NCI-H446 treated with DMSO at 0.1 percent for 48 hours (cell line): Measurements from ENCODE around the gene LILRA2.
"Not testable (repeated sequence)": the region's sequence is repeated elsewhere in the genome, so short reads cannot be mapped to it uniquely, and the experiment has no call there.

ENCODE experiments used
- DNase-seq: peaks from one replicate; lab custom pipeline; 2025; lab: John Stamatoyannopoulos, UW

The LILRA2 gene

DNA sequence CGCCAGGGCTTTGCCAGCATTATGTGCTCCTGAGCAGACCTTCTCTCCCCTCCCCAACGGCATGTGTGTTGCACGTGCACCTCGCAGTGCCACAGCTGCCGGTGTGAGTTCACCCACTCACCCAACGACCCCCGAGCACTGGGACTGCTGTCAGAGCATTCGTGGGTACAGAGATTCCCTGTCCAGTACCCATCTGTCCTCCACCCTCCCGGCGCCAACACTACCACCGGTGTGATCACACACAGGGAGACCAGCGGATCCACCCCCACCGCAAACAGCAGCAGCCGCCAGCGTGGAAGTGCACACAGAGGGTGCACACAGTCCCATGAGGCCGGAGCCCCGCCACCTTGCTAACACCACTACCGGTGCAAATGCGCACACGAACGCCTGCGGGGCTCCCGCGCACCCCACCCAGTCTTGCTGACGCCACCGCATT lies 35.8 kb downstream of the LILRA2 start:
- no peak for DNase-seq

DNA sequence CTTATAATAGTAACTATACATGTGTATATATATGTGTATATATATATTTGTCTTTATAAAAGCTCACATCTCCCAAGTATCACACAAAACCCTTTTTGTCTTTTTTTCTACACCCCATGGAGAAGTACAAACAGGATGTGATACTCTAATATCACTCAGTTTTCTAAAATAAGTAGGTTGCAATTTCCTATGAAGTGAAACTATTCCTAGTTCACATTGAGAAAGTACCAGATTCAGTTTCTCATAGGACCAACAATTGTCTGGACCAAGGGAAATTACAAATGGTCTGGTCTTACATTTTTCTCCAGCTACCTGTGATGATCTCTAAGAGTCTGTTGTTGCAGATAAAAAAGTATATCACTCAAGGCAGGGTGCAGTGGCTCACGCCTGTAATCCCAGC lies 38.8 kb downstream of the LILRA2 start:
- no peak for DNase-seq

DNA sequence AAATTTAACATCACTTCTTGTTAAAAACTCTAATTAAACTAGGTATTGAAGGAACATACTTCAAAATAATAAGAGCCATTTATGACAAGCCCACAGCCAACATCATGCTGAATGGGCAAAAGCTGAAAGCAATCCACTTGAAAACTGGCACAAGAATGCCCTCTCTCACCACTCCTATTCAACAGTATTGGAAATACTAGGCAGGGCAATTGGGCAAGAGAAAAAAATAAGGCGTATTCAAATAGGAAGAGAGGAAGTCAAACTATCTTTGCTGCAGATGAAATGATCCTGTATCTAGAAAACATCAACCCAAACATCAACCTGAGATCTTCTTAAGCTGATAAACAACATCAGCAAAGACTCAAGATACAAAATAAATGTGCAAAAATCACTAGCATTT lies 41.1 kb downstream of the LILRA2 start:
- no peak for DNase-seq

DNA sequence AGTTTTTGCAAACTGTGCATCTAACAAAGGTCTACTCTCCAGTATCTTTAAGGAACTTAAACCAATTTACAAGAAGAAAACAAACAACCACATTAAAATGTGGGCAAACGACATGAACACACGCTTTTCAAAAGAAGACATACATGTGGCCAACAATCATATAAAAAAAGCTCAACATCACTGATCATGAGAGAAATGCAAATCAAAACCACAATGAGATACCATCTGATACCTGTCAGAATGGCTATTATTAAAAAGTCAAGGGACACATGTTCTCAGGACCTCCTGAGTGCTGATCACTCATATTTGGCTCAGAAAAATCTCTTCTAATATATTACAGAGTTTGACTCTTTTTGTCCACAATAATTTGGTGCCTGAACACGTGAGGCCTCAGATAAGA lies 42.5 kb downstream of the LILRA2 start:
- no peak for DNase-seq

DNA sequence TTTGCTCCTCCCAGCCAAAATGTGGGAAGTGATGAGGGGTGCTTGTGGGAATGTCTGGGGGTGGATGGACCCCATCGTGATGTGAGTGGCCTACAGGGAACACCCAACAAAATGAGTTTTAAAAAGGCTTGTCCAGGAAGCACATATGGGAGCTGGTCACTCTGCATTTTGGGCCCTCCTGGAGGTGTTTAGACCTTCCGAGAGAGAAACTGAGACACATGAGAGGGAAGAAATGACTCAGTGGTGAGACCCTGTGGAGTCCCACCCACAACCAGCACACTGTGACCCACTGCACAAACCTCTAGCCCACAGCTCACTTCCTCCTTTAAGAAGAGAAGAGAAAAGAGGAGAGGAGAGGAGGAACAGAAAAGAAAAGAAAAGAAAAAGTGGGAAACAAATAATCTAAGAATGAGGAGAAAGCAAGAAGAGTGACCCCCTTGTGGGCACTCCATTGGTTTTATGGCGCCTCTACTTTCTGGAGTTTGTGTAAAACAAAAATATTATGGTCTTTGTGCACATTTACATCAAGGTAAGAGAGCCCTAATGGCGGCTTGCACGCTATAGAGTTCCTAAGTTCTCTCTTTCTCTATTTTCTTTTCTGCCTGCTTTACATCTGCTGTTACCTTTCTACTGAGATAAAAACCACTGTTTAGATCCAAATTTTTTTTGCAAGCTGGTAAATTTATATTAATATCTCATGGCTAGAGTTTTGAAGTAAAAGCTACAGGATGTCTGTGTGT lies 43.4 kb downstream of the LILRA2 start:
- DNase-seq: no peak

DNA sequence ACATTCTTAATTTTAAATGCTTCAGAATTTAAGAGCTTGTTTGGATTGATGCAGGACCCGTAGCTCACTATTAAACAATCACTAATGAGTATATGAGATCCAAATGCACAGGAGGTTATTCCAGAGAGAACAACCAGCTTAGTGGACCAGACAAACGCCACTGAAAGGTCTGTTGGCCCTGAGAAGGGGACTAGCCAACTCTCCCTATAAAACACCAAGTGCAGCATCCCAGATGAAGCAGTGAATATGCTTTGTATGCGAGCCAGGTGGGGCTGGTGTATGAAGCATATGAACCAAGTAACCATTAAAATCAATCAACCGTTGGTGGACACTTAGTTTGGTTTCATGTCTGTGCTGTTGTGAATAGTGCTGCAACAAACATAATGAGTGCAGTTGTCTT lies 46.9 kb downstream of the LILRA2 start:
- DNase-seq: no peak

DNA sequence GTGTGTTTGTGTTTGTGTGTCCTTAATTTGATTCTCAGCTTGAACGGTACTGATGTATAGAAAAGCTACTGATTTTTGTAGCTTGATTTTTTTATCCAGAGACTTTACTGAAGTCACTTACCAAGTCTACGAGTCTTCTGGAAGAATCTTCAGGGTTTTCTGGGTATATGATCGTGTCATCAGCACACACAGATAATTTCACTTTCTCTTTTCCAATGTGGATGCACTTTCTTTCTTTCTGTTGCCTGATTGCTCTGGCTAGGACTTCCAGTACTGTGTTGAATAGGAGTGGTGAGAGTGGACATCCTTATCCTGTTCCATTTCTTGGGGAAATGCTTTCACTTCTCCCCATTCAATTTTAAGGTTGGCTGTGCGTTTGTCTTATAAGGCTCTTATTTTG lies 48.8 kb downstream of the LILRA2 start:
- no peak for DNase-seq

DNA sequence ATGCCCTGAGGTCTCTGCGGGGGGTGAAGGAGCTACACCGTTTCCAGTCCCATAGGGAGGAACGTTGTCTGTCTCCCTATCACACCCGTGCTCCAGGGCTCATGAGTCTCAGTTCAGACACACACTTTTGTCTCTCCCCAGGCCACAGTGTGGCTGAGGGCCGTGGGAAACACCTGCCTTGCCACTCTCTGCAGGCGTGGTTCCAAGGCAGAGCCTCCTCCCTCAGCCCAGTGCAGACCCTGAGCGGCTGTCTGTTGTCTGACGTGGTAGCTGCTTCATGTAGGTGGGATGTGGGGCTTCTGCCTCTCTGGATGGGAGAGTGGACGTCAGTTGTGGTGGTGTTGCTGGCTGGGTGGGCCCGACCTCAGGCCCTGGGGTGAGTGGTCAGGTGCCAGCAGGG lies 50.6 kb downstream of the LILRA2 start:
- DNase-seq: not testable (repeated sequence)

DNA sequence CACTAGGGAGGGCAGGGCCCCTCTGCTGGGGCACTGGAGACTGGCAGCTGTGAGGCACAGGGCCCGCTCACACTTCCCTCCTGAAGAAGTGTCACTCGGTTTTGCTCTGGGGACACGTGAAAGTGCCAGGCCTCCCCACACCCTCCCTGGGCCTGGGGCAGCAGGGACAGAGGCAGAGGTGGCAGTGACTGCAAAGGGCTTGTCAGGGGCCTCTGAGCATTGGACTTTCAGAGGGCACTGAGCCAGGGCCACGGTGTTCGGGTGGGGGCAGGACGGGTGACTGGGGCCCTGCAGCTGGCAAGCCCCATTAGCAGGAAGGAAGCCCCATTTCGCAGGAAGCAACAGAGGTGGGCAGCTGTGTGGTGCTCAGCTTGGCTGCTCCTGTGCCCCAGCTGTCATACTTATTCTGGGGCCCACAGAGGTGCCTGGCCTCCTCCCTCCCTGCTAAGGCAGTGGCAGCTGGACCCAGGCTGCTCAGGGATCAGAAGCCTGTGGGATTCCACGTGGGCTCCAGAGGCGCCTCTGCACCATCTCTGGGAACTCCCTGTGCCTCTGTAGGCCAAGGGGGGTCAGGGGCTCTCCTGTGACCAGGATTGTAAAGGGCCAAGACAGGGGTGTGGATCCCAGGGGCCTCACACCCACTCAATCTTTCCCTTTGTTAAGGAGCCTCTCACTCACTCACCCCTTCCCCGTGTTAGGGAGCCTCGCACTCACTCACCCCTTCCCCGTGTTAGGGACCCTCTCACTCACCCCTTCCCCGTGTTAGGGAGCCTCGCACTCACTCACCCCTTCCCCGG lies 51.5 kb downstream of the LILRA2 start:
- DNase-seq: not testable (repeated sequence)

DNA sequence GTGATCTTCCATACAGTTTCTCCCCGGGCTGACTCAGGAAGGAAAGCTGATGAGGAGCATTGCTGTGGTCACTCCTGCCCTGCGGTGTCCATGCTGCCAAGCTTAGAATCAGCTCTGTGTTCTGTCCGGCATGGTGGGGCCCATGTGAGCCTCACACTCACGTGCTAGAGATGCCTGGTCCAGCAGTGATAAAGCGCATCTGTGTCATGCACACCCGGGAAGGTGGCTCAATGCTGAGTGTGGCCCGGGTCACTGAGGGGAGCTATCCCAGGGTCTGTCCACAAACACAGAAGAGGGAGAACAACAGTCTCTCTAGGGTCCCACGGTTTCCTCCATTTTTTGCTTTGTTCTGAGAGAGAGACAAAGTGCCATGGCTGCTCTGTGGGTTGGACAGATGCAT lies 53.2 kb downstream of the LILRA2 start:
- DNase-seq: no peak

DNA sequence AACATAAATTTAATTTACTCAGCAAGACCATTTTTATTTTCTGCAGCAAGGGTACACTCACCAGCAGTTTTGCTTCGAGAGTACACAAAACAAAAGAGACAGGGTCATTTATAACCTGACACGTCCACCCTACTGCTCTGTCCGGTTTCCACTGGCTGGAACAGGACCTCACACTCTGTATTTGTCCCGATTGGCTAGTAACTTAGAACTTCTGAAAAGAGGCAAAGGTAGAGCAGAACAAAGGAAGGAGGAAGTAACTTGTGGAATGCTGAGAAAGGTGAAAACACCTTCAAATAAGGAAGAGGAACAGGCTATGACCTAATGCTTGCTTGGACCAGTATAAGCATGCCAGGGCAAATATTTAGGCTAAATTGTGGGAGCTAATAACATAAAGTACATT lies 54.3 kb downstream of the LILRA2 start:
- DNase-seq: not testable (repeated sequence)

DNA sequence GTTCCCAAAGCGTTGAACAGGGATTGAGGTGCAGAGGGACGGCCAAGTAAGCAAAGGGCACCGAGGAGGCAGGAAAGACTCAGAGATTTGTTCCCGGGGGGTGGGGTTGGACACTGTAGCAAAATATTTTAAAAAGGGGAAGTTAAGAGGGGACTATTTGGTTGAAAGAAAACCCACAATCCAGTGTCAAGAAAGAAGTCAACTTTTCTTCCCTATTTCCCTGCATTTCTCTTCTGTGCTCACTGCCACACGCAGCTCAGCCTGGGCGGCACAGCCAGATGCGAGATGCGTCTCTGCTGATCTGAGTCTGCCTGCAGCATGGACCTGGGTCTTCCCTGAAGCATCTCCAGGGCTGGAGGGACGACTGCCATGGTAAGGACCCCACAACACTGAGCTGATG lies 56.7 kb downstream of the LILRA2 start, which contains the start of gene LILRB1:
LILRB1 (plus strand) TSS at position 223 of the 400 bp plus-strand sequence. CDS start 590 bp downstream, outside the sequence.
- not testable (repeated sequence) for DNase-seq

DNA sequence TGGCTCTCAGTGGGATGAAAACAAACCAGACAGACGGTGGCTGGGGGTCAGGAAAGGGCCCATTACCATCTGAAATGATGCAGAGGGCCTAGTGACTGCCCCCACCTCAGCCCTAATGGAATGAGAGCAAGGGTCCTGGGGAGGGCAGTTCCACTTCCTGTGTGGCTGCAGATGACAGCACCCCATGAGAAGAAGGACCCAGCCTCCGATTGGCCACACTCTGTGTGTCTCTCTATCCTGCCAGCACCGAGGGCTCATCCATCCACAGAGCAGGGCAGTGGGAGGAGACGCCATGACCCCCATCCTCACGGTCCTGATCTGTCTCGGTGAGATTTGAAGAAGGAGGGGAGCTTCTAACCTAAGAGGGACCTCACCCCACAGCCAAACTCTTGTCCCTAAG lies 57.2 kb downstream of the LILRA2 start:
- DNase-seq: no peak

DNA sequence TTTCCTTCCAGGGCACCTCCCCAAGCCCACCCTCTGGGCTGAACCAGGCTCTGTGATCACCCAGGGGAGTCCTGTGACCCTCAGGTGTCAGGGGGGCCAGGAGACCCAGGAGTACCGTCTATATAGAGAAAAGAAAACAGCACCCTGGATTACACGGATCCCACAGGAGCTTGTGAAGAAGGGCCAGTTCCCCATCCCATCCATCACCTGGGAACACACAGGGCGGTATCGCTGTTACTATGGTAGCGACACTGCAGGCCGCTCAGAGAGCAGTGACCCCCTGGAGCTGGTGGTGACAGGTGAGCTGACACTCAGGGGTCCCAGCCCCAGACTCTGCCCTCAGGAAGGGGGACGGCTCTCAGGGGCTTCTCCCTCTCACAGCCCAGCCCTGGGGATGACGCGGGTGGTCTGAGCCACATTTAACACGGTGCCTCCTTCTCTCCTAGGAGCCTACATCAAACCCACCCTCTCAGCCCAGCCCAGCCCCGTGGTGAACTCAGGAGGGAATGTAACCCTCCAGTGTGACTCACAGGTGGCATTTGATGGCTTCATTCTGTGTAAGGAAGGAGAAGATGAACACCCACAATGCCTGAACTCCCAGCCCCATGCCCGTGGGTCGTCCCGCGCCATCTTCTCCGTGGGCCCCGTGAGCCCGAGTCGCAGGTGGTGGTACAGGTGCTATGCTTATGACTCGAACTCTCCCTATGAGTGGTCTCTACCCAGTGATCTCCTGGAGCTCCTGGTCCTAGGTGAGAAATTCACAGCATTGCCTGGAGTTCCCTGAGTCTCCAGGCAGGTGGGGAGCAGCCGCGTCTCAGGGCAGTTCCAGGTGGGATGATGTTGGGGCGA lies 58.1 kb downstream of the LILRA2 start:
- DNase-seq: not testable (repeated sequence)

DNA sequence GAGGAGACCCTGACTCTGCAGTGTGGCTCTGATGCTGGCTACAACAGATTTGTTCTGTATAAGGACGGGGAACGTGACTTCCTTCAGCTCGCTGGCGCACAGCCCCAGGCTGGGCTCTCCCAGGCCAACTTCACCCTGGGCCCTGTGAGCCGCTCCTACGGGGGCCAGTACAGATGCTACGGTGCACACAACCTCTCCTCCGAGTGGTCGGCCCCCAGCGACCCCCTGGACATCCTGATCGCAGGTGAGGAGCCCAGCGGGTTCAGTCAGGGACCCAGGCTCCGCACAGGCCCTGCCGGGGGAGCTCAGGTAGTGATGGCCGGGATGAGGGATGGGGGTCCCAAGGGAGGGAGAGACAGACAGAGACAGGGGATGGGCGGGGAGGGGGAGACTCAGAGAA lies 58.9 kb downstream of the LILRA2 start:
- not testable (repeated sequence) for DNase-seq

DNA sequence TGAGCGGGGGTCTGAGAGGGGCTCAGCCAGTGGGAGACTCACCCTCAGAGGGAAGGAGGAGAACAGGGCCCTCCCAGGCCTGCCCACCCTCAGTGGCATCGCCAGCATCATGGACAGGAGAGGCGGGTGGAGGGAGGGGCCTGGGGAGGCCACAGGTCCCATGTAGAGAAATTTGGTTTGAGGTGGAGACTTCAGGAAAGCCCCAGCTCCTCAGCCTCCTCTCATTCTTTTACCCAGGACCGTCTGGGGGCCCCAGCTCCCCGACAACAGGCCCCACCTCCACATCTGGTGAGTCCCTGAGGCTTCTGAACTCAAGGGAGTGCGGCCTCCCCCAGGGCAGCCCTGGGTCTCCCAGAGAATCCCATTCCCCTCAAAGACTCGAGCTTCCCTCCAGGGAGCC lies 59.8 kb downstream of the LILRA2 start:
- DNase-seq: no peak

DNA sequence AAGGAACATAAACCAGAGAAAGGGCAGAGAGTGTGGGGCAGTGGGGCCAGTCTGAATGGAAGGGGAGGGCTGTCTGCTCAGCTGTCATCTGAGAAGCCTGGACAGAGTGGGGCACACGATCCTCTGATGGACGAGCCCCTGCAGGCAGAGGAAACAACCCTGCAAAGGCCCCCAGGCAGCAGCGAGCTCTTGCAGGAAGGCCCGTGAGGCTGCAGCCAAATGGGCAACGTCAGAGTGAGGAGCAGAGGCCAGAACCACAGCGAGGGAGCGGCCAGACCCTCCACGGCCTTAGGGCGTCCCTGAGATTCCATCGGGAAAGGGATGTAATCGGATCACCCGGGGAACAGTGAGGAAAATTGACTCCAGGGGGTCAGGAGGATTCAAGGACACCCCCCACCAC lies 62.5 kb downstream of the LILRA2 start:
- DNase-seq: not testable (repeated sequence)

DNA sequence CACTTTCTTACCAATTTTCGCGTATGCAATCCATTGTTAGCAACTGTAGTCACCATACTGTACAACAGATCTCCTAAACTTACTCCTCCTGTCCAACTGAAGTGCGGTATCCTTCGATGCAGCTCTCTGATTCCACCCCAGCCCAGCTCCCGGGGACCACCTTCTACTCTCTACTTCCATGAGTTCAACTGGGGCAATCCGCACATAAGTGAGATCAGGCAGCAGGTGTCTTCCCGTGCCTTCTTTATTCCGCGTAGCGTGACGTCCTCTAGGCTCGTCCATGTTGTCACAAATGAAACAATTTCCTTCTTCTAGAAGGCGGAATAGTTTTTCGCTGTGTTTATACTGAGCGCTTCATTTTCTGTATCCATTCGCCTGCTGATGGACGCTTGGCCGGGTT lies 65.1 kb downstream of the LILRA2 start:
- DNase-seq: no peak
